ENCODE measurements around the gene SEC22C.

DNA sequence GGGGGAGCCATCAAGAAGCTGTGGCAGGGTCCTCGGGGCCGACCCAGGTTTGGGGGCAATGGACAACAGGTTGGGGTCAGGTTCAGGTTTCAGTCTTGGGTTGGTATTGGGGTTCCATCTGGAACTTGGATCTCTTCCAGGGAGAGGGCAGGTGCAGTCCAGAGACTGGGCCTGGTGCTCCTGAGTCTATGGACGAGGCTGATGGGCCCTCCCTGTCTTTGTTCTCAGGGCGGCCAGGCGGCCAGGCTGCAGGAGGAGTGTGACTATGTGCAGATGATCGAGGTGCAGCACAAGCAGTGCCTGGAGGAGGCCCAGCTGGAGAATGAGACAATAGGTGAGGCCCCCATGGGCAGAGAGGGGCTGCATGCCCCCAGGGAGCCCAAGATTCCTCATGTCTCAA, 68.2 kb downstream of the SEC22C start:
- TF ChIP-seq, protein P1, sequence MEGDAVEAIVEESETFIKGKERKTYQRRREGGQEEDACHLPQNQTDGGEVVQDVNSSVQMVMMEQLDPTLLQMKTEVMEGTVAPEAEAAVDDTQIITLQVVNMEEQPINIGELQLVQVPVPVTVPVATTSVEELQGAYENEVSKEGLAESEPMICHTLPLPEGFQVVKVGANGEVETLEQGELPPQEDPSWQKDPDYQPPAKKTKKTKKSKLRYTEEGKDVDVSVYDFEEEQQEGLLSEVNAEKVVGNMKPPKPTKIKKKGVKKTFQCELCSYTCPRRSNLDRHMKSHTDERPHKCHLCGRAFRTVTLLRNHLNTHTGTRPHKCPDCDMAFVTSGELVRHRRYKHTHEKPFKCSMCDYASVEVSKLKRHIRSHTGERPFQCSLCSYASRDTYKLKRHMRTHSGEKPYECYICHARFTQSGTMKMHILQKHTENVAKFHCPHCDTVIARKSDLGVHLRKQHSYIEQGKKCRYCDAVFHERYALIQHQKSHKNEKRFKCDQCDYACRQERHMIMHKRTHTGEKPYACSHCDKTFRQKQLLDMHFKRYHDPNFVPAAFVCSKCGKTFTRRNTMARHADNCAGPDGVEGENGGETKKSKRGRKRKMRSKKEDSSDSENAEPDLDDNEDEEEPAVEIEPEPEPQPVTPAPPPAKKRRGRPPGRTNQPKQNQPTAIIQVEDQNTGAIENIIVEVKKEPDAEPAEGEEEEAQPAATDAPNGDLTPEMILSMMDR (IDR thresholded peaks at IDR 0.05): no peak
- TF ChIP-seq POLR2AphosphoS5 (IDR thresholded peaks at IDR 0.05): no peak

All from prostate gland (tissue), 2 donors.